PC-9 (cell line): Measurements from ENCODE around the gene CNTN4.

Experiments used
- CTCF ChIP-seq: fragments of 200-600 bp; sonication (generic); conservative IDR thresholded peaks from 2 replicates; pipeline ENCODE4 v1.6.1; 2017; ENCODE audit warnings: mixed run types, antibody characterized with exemption, mild to moderate bottlenecking, moderate library complexity
- EZH2 ChIP-seq: fragments of 200-600 bp; sonication (generic); IDR thresholded peaks from 2 replicates; pipeline ENCODE4 v1.8.0; 2017; ENCODE audit warnings: antibody characterized with exemption, low read depth

- peak; percentile 37; the same call in 1 of the 2 replicates for TF ChIP-seq CTCF
- no peak for TF ChIP-seq EZH2
These were observed 823.2 kb downstream of the CNTN4 start for GRCh38 chr3:2921903-2922302.
